ENCODE data around the gene TMEM150C. TPM values are rescaled to one million over a fixed set of nuclear protein-coding genes. Genes with fewer than 3 reads are reported as not detected.

Gene TMEM150C
- total RNA-seq, 1 experiment from 2014 or later, result 0.58 TPM

DNA sequence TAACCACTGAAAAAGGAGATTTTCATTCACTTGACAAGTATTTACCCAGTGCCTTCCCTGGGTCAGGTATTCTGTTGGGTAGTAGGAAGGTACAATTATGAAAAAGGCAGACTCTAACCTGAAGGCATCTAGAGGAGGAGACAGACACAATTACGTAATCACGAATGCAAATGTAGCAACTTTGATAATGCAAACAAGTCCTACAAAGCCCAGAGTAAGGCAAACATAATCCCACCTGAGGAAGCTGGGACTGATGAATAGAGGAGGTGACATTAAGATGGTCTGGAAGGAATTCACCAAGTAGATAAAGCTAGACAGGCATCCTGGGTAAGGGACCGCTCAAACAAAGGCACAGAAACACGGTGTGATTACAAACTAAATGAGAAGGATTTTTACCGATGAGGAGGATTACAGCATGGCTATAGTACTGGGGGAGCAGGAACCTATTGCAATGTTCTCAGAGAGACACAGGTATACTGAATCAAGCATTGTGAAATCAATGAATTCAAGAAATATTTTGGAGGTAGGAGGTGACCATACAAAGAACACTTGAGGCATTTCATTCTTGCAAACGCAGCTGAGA lies 37.1 kb downstream of the TMEM150C start:
- no peak overlapping the region for H2AFZ ChIP-seq (ENCODE audit: low read length)
- H3K9me3 ChIP-seq (ENCODE audit: low read length), result no peaks in the 10 kb centered on the region
- no peak overlapping the region for H3K9ac ChIP-seq (ENCODE audit: low read length)
- no peak overlapping the region for H3K27ac ChIP-seq (ENCODE audit: low read length)
- no TSS peak for BruUV-seq (replicated peaks)
- no peaks in the 10 kb centered on the region for H3K4me1 ChIP-seq (ENCODE audit: insufficient read depth, low read length)
- ATAC-seq, result no peak
- no peak for DNase-seq
- H3K79me2 ChIP-seq (ENCODE audit: low read length), result no peaks in the 10 kb centered on the region
- TF ChIP-seq EZH2 (IDR thresholded peaks at IDR 0.05; ENCODE audit: low read length, unreplicated experiment) (no peak), EZH2phosphoT487 (IDR thresholded peaks at IDR 0.05; ENCODE audit: borderline replicate concordance, low read length) (no peak)
- TF ChIP-seq, protein P1, sequence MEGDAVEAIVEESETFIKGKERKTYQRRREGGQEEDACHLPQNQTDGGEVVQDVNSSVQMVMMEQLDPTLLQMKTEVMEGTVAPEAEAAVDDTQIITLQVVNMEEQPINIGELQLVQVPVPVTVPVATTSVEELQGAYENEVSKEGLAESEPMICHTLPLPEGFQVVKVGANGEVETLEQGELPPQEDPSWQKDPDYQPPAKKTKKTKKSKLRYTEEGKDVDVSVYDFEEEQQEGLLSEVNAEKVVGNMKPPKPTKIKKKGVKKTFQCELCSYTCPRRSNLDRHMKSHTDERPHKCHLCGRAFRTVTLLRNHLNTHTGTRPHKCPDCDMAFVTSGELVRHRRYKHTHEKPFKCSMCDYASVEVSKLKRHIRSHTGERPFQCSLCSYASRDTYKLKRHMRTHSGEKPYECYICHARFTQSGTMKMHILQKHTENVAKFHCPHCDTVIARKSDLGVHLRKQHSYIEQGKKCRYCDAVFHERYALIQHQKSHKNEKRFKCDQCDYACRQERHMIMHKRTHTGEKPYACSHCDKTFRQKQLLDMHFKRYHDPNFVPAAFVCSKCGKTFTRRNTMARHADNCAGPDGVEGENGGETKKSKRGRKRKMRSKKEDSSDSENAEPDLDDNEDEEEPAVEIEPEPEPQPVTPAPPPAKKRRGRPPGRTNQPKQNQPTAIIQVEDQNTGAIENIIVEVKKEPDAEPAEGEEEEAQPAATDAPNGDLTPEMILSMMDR (conservative IDR thresholded peaks at IDR 0.05; ENCODE audit: low read depth, low read length), result no peak
- intact Hi-C loops (cut with micrococcal nuclease), result no loop called here
- H4K20me1 ChIP-seq (ENCODE audit: low read length), result no peaks in the 10 kb centered on the region
- H3K9me2 ChIP-seq (replicated peaks; ENCODE audit: low read length), result no peaks in the 10 kb centered on the region
- no peaks in the 10 kb centered on the region for H3K27me3 ChIP-seq (ENCODE audit: low read length)
- CTCF ChIA-PET, result interaction anchor here (0.6 kb wide), 1 partner anchor 214 kb away, joined by 3 read pairs; no protein-coding TSS in a partner anchor
- H3F3A ChIP-seq (ENCODE audit: low read length, unreplicated experiment), result no peaks in the 10 kb centered on the region
- no peak overlapping the region for H3K4me2 ChIP-seq (ENCODE audit: low read length)
- H3K4me3 ChIP-seq (ENCODE audit: low read length), result no peak overlapping the region
- H3K36me3 ChIP-seq (ENCODE audit: low read depth, low read length), result no peaks in the 10 kb centered on the region
- POLR2A ChIA-PET (ENCODE audit: unreplicated experiment), result no interaction called here

DNA sequence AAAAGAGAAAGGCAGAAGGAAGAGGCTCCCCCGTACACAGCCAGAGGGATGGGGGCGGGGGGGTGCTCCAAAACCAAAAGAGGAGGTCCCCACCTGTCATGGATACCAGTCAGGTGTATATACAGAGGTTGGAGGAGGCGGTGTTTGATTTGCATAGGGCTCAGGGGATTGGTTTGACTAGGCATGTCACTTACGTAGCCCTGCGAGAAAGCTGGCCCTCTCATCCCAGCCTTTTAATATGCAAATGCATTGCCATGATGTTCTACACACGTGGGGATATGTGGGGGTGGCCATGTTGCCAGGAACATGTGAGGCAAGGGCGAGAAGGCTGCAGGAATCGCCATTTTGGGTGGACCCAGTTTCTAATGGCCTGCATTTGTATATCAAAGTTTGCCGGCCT lies 38.6 kb downstream of the TMEM150C start:
- ATAC-seq, result no peak
- POLR2A ChIA-PET (ENCODE audit: unreplicated experiment), result no interaction called here
- H3K4me2 ChIP-seq (ENCODE audit: low read length), result no peak overlapping the region

DNA sequence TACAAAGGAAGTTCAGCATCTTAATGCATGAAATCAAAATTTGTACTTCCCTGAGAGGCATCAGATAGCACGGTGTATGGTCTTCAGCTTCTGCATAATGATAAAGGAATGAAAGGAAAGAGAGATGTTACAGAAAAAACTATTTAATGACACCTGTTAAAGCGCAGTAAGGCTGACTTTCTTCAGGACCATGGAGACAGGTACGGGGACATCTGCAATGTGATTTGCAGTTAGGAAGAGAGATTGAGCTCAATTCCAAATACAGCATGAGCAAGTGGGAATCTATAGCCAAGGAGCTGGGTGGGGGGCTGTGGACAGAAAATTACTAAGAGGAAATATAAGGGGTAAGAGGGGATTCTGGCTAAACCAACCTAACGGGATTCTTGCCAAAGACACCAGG lies 39.3 kb downstream of the TMEM150C start:
- DNase-seq, result no peak
- BruUV-seq (replicated peaks), result no TSS peak
- POLR2A ChIA-PET (ENCODE audit: unreplicated experiment), result no interaction called here

More for the DNA sequence above, 38.6 kb downstream of the TMEM150C start:
- Histone ChIP-seq H3F3A (ENCODE audit: low read length, unreplicated experiment) (no peaks in the 10 kb centered on the region), H3K9me3 (ENCODE audit: low read length) (no peaks in the 10 kb centered on the region), H3K4me3 (ENCODE audit: low read length) (no peak overlapping the region), H3K9ac (ENCODE audit: low read length) (no peak overlapping the region), H3K79me2 (ENCODE audit: low read length) (no peaks in the 10 kb centered on the region), H3K27me3 (ENCODE audit: low read length) (no peaks in the 10 kb centered on the region), H3K27ac (ENCODE audit: low read length) (no peak overlapping the region), H4K20me1 (ENCODE audit: low read length) (no peaks in the 10 kb centered on the region), H3K9me2 (replicated peaks; ENCODE audit: low read length) (no peaks in the 10 kb centered on the region), H2AFZ (ENCODE audit: low read length) (no peak overlapping the region), H3K36me3 (ENCODE audit: low read depth, low read length) (no peaks in the 10 kb centered on the region), H3K4me1 (ENCODE audit: insufficient read depth, low read length) (peaks cover 7% of the 10 kb centered on the region)
- TF ChIP-seq EZH2phosphoT487 (IDR thresholded peaks at IDR 0.05; ENCODE audit: borderline replicate concordance, low read length), result no peak
- TF ChIP-seq, protein P1 (conservative IDR thresholded peaks at IDR 0.05; ENCODE audit: low read depth, low read length), result no peak
- no peak for TF ChIP-seq EZH2 (IDR thresholded peaks at IDR 0.05; ENCODE audit: low read length, unreplicated experiment)
- DNase-seq, result no peak
- intact Hi-C loops (cut with micrococcal nuclease), result no loop called here
- CTCF ChIA-PET, result no interaction called here
- no TSS peak for BruUV-seq (replicated peaks)

More for the DNA sequence above, 39.3 kb downstream of the TMEM150C start:
- H3K9me3 ChIP-seq (ENCODE audit: low read length), result no peaks in the 10 kb centered on the region
- ATAC-seq, result no peak
- CTCF ChIA-PET, result no interaction called here
- no peak overlapping the region for H3K4me3 ChIP-seq (ENCODE audit: low read length)
- H2AFZ ChIP-seq (ENCODE audit: low read length), result no peak overlapping the region
- H3F3A ChIP-seq (ENCODE audit: low read length, unreplicated experiment), result no peaks in the 10 kb centered on the region
- no peaks in the 10 kb centered on the region for H3K79me2 ChIP-seq (ENCODE audit: low read length)
- H4K20me1 ChIP-seq (ENCODE audit: low read length), result no peaks in the 10 kb centered on the region
- intact Hi-C loops (cut with micrococcal nuclease), result no loop called here
- no peak overlapping the region for H3K27ac ChIP-seq (ENCODE audit: low read length)
- no peaks in the 10 kb centered on the region for H3K27me3 ChIP-seq (ENCODE audit: low read length)
- TF ChIP-seq EZH2phosphoT487 (IDR thresholded peaks at IDR 0.05; ENCODE audit: borderline replicate concordance, low read length), result no peak
- TF ChIP-seq, protein P1 (conservative IDR thresholded peaks at IDR 0.05; ENCODE audit: low read depth, low read length), result no peak
- TF ChIP-seq EZH2 (IDR thresholded peaks at IDR 0.05; ENCODE audit: low read length, unreplicated experiment), result no peak
- H3K4me1 ChIP-seq (ENCODE audit: insufficient read depth, low read length), result peaks cover 7% of the 10 kb centered on the region
- no peaks in the 10 kb centered on the region for H3K9me2 ChIP-seq (replicated peaks; ENCODE audit: low read length)
- H3K36me3 ChIP-seq (ENCODE audit: low read depth, low read length), result no peaks in the 10 kb centered on the region
- no peak overlapping the region for H3K4me2 ChIP-seq (ENCODE audit: low read length)
- H3K9ac ChIP-seq (ENCODE audit: low read length), result no peak overlapping the region

Measured in PC-3 (cell line).